Mammary epithelial cell (primary cell): ENCODE data around the gene SPATA46.

ENCODE experiments used
- EZH2 ChIP-seq: IDR thresholded peaks from 2 replicates; pipeline ENCODE4 v1.6.1; 2012; ENCODE audit warnings: low read length, inconsistent platforms, borderline replicate concordance
- TF ChIP-seq, protein P1 (sequence below), 2 donors: IDR thresholded peaks in 1 of 2; conservative IDR thresholded peaks in 1 of 2; 2 replicates each; pipeline ENCODE4 v1.5.1; 2011 to 2012; ENCODE audit warnings: inconsistent platforms in 2 of 2, low read length in 2 of 2, mild to moderate bottlenecking in 2 of 2, control low read depth in 1 of 2, low read depth in 1 of 2; ENCODE audit not compliant: insufficient read depth in 1 of 2; ENCODE audit errors: extremely low read depth in 1 of 2

GRCh38 chr1:162384601-162385279 lies 8.1 kb upstream of the SPATA46 start:
- TF ChIP-seq, protein P1, sequence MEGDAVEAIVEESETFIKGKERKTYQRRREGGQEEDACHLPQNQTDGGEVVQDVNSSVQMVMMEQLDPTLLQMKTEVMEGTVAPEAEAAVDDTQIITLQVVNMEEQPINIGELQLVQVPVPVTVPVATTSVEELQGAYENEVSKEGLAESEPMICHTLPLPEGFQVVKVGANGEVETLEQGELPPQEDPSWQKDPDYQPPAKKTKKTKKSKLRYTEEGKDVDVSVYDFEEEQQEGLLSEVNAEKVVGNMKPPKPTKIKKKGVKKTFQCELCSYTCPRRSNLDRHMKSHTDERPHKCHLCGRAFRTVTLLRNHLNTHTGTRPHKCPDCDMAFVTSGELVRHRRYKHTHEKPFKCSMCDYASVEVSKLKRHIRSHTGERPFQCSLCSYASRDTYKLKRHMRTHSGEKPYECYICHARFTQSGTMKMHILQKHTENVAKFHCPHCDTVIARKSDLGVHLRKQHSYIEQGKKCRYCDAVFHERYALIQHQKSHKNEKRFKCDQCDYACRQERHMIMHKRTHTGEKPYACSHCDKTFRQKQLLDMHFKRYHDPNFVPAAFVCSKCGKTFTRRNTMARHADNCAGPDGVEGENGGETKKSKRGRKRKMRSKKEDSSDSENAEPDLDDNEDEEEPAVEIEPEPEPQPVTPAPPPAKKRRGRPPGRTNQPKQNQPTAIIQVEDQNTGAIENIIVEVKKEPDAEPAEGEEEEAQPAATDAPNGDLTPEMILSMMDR (conservative IDR thresholded peaks at IDR 0.05 in 1 of 2, IDR thresholded peaks at IDR 0.05 in 1 of 2; ENCODE audit: extremely low read depth in 1 of 2, insufficient read depth in 1 of 2, low read depth in 1 of 2, low read length in 2 of 2): no peak
- TF ChIP-seq EZH2: no peak
